C4-2B (cell line): ENCODE measurements around the gene SIM1.

ENCODE experiments used
- H3K27ac ChIP-seq: fragments of 450-650 bp; 2 replicates; pipeline ENCODE4 v1.5.1; 2017
- CTCF ChIP-seq: fragments of 450-650 bp; conservative IDR thresholded peaks from 2 replicates; pipeline ENCODE4 v1.5.1; 2017; ENCODE audit warnings: mild to moderate bottlenecking
- ZFX ChIP-seq: fragments of 450-650 bp; IDR thresholded peaks from 2 replicates; pipeline ENCODE4 v1.6.1; 2017

The SIM1 gene

GRCh38 chr6:100458841-100459591 lies 5.7 kb downstream of the SIM1 start:
- TF ChIP-seq ZFX, result no peak
- TF ChIP-seq CTCF, result no peak
- H3K27ac ChIP-seq, result no peak overlapping the region

GRCh38 chr6:100457311-100457990 lies 7.3 kb downstream of the SIM1 start:
- TF ChIP-seq CTCF (no peak), ZFX (no peak)
- H3K27ac ChIP-seq, result no peak overlapping the region

GRCh38 chr6:100456908-100457235 lies 7.8 kb downstream of the SIM1 start:
- no peak overlapping the region for H3K27ac ChIP-seq
- no peak for TF ChIP-seq ZFX
- no peak for TF ChIP-seq CTCF

GRCh38 chr6:100456141-100456907 lies 8.4 kb downstream of the SIM1 start:
- TF ChIP-seq ZFX, result no peak
- no peak for TF ChIP-seq CTCF
- no peak overlapping the region for H3K27ac ChIP-seq

- no peak for TF ChIP-seq CTCF
- no peak for TF ChIP-seq ZFX
- no peak overlapping the region for H3K27ac ChIP-seq
Observed at GRCh38 chr6:100455230-100456124, 9.2 kb downstream of the SIM1 start.

GRCh38 chr6:100454551-100455229 lies 10.0 kb downstream of the SIM1 start:
- H3K27ac ChIP-seq, result peak overlapping the region; percentile 76
- TF ChIP-seq ZFX (no peak), CTCF (no peak)
